IMR-90 (cell line): ENCODE measurements around the gene PBOV1. TPM values are rescaled to one million over a fixed set of nuclear protein-coding genes. Genes with fewer than 3 reads are reported as not detected.

ENCODE experiments used
- ATAC-seq: fragments of 200-7000 bp; cut with Tn5 transposase; 2 replicates; pipeline ENCODE4 v1.9.1; 2020; ENCODE audit warnings: low read depth, mild to moderate bottlenecking, moderate library complexity
- BruUV-seq: library from RNA; stranded (reverse); fragments of 400-500 nt; replicated peaks from 2 replicates; lab custom pipeline; 2021; lab: Mats Ljungman, UMichigan
- CTCF ChIA-PET: fragments of 300-600 bp; formaldehyde crosslinking; extraction: SDS; loops from one replicate; lab custom pipeline; 2021; ENCODE audit warnings: antibody characterized with exemption; lab: Yijun Ruan, JAX
- POLR2A ChIA-PET: fragments of 300-600 bp; sonication (Branson Sonifier 250); formaldehyde crosslinking; loops from one replicate; lab custom pipeline; 2022; ENCODE audit warnings: antibody characterized with exemption; ENCODE audit not compliant: unreplicated experiment; lab: Charles Lee
- DNase-seq: peaks from one replicate; pipeline ENCODE4 v3.0.0; 2013
- H2AFZ ChIP-seq: replicated peaks from 2 replicates; pipeline ENCODE3; 2013; ENCODE audit warnings: low read length, mild to moderate bottlenecking; ENCODE audit not compliant: poor library complexity
- H2AK5ac ChIP-seq: 2 replicates; pipeline ENCODE4 v1.6.1; 2013; ENCODE audit warnings: low read depth, low read length, inconsistent platforms
- H2AK9ac ChIP-seq: replicated peaks from 2 replicates; pipeline ENCODE3; 2013; ENCODE audit warnings: mild to moderate bottlenecking, low read depth, low read length, moderate library complexity; ENCODE audit not compliant: poor library complexity
- H2BK120ac ChIP-seq: 2 replicates; pipeline ENCODE4 v1.6.1; 2013; ENCODE audit warnings: low read depth, low read length, inconsistent platforms
- H2BK15ac ChIP-seq: 3 replicates; pipeline ENCODE4 v1.6.1; 2013; ENCODE audit warnings: low read depth, low read length, inconsistent platforms
- H2BK20ac ChIP-seq: 2 replicates; pipeline ENCODE4 v1.6.1; 2013; ENCODE audit warnings: low read depth, mild to moderate bottlenecking, inconsistent platforms, low read length, moderate library complexity
- H2BK5ac ChIP-seq: 2 replicates; pipeline ENCODE4 v1.6.1; 2013; ENCODE audit warnings: mild to moderate bottlenecking, low read depth, low read length, inconsistent platforms; ENCODE audit not compliant: poor library complexity, severe bottlenecking
- H3K14ac ChIP-seq: replicated peaks from 2 replicates; pipeline ENCODE4 v1.6.1; 2013; ENCODE audit warnings: low read depth, low read length, inconsistent platforms
- H3K18ac ChIP-seq: 2 replicates; pipeline ENCODE4 v1.6.1; 2013; ENCODE audit warnings: low read depth, low read length, control low read depth
- H3K23ac ChIP-seq: 2 replicates; pipeline ENCODE4 v1.6.1; 2013; ENCODE audit warnings: low read depth, low read length, inconsistent platforms
- H3K27ac ChIP-seq: 2 replicates; pipeline ENCODE4 v1.5.1; 2013; ENCODE audit warnings: mild to moderate bottlenecking, control low read depth, low read length; ENCODE audit not compliant: insufficient read depth
- H3K27me3 ChIP-seq: 2 replicates; pipeline ENCODE4 v1.6.1; 2013; ENCODE audit warnings: low read length; ENCODE audit not compliant: control insufficient read depth, insufficient read depth
- H3K36me3 ChIP-seq: 2 replicates; pipeline ENCODE4 v1.6.1; 2013; ENCODE audit warnings: low read length, mixed read lengths; ENCODE audit not compliant: control insufficient read depth, insufficient read depth
- H3K4ac ChIP-seq: 2 replicates; pipeline ENCODE4 v1.6.1; 2013; ENCODE audit warnings: low read depth, low read length, inconsistent platforms
- H3K4me1 ChIP-seq: 2 replicates; pipeline ENCODE4 v1.6.1; 2013; ENCODE audit warnings: low read length, mixed read lengths; ENCODE audit not compliant: control insufficient read depth, insufficient read depth
- H3K4me2 ChIP-seq: 2 replicates; pipeline ENCODE4 v1.6.1; 2013; ENCODE audit warnings: low read depth, mild to moderate bottlenecking, control low read depth, low read length, moderate library complexity
- H3K4me3 ChIP-seq: 2 replicates; pipeline ENCODE4 v1.5.1; 2013; ENCODE audit warnings: low read depth, mild to moderate bottlenecking, control low read depth, low read length, moderate library complexity; ENCODE audit not compliant: insufficient read depth
- H3K56ac ChIP-seq: 2 replicates; pipeline ENCODE4 v1.6.1; 2013; ENCODE audit warnings: low read length, inconsistent platforms; ENCODE audit not compliant: insufficient read depth; ENCODE audit errors: extremely low read depth
- H3K79me1 ChIP-seq, 2 experiments: 2 replicates each; pipeline ENCODE4 v1.6.1; 2013; ENCODE audit warnings: low read length in 2 of 2, inconsistent platforms in 1 of 2, low read depth in 1 of 2
- H3K9ac ChIP-seq: 2 replicates; pipeline ENCODE4 v1.6.1; 2013; ENCODE audit warnings: low read depth, low read length, control low read depth
- H3K9me1 ChIP-seq: 2 replicates; pipeline ENCODE4 v1.6.1; 2013; ENCODE audit warnings: low read length, inconsistent platforms; ENCODE audit not compliant: insufficient read depth
- H3K9me3 ChIP-seq: 2 replicates; pipeline ENCODE4 v1.6.1; 2013; ENCODE audit warnings: low read length; ENCODE audit not compliant: control insufficient read depth, insufficient read depth
- H4K20me1 ChIP-seq: 2 replicates; pipeline ENCODE4 v1.6.1; 2013; ENCODE audit warnings: low read length, inconsistent platforms; ENCODE audit not compliant: insufficient read depth
- H4K5ac ChIP-seq: 2 replicates; pipeline ENCODE4 v1.6.1; 2013; ENCODE audit warnings: mild to moderate bottlenecking, low read depth, low read length, control low read depth
- H4K8ac ChIP-seq, 2 experiments: 2 replicates each; pipeline ENCODE4 v1.6.1; 2013; ENCODE audit warnings: low read depth in 2 of 2, low read length in 2 of 2, control low read depth in 1 of 2, inconsistent platforms in 1 of 2
- H4K91ac ChIP-seq: 2 replicates; pipeline ENCODE4 v1.6.1; 2013; ENCODE audit warnings: low read depth, low read length, inconsistent platforms; ENCODE audit not compliant: insufficient read depth
- BHLHE40 ChIP-seq: fragments of 150-350 bp; IDR thresholded peaks from 2 replicates; pipeline ENCODE4 v1.6.1; 2016; ENCODE audit warnings: mild to moderate bottlenecking, low read depth, low read length
- CEBPB ChIP-seq: IDR thresholded peaks from 2 replicates; pipeline ENCODE4 v1.6.1; 2012; ENCODE audit warnings: low read depth, low read length, improper control_type of control experiment
- CHD1 ChIP-seq: IDR thresholded peaks from 2 replicates; pipeline ENCODE4 v1.6.1; 2012; ENCODE audit warnings: low read depth, low read length, improper control_type of control experiment
- CTCF ChIP-seq: conservative IDR thresholded peaks from 2 replicates; pipeline ENCODE4 v1.5.1; 2012; ENCODE audit warnings: mild to moderate bottlenecking, low read depth, low read length, improper control_type of control experiment
- ELK1 ChIP-seq: fragments of 150-350 bp; IDR thresholded peaks from 2 replicates; pipeline ENCODE4 v1.6.1; 2016; ENCODE audit warnings: low read depth, mild to moderate bottlenecking, low read length, moderate library complexity, borderline replicate concordance
- FOS ChIP-seq: fragments of 150-350 bp; IDR thresholded peaks from 2 replicates; pipeline ENCODE4 v1.6.1; 2016; ENCODE audit warnings: low read depth, low read length
- MAFK ChIP-seq: IDR thresholded peaks from 2 replicates; pipeline ENCODE4 v1.6.1; 2012; ENCODE audit warnings: low read depth, low read length, improper control_type of control experiment
- MAZ ChIP-seq: IDR thresholded peaks from 2 replicates; pipeline ENCODE4 v1.6.1; 2012; ENCODE audit warnings: low read depth, mild to moderate bottlenecking, low read length, improper control_type of control experiment, moderate library complexity, borderline replicate concordance
- MXI1 ChIP-seq: IDR thresholded peaks from 2 replicates; pipeline ENCODE4 v1.6.1; 2012; ENCODE audit warnings: low read depth, mild to moderate bottlenecking, low read length, moderate library complexity, borderline replicate concordance
- NFE2L2 ChIP-seq: fragments of 150-350 bp; IDR thresholded peaks from 2 replicates; pipeline ENCODE4 v1.6.1; 2016; ENCODE audit warnings: low read depth, mild to moderate bottlenecking, low read length
- POLR2A ChIP-seq: IDR thresholded peaks from 2 replicates; pipeline ENCODE4 v1.6.1; 2012; ENCODE audit warnings: mild to moderate bottlenecking, low read depth, low read length
- RAD21 ChIP-seq: IDR thresholded peaks from 2 replicates; pipeline ENCODE4 v1.6.1; 2012; ENCODE audit warnings: low read length, improper control_type of control experiment
- RCOR1 ChIP-seq: IDR thresholded peaks from 2 replicates; pipeline ENCODE4 v1.6.1; 2012; ENCODE audit warnings: mild to moderate bottlenecking, low read length, improper control_type of control experiment; ENCODE audit not compliant: insufficient replicate concordance
- RFX5 ChIP-seq: IDR thresholded peaks from 2 replicates; pipeline ENCODE4 v1.8.0; 2012; ENCODE audit warnings: low read depth, mild to moderate bottlenecking, low read length, moderate library complexity
- SMC3 ChIP-seq: fragments of 150-350 bp; IDR thresholded peaks from 2 replicates; pipeline ENCODE4 v1.6.1; 2016; ENCODE audit warnings: low read depth, mild to moderate bottlenecking, antibody characterized with exemption, low read length, moderate library complexity
- USF2 ChIP-seq: fragments of 150-350 bp; IDR thresholded peaks from 2 replicates; pipeline ENCODE4 v1.6.1; 2017; ENCODE audit warnings: mild to moderate bottlenecking, antibody characterized with exemption, low read length, low read depth
- WGBS, 2 experiments: methylation state at CpG; one replicate each; pipeline versions ENCODE4 v1.1.5 to v1.1.7; 2013; ENCODE audit warnings: missing lambda C conversion rate in 2 of 2; ENCODE audit not compliant: insufficient read length in 1 of 2; ENCODE audit errors: extremely low coverage in 2 of 2; 5-methylcytosine and 5-hydroxymethylcytosine counted together
- dilution Hi-C: fragments of 300-500 bp; cut with HindIII; formaldehyde crosslinking; loops from one replicate; pipeline ENCODE4 v1.14.3; 2018; ENCODE audit warnings: low sequenced_read_pairs; ENCODE audit not compliant: unreplicated experiment
- in situ Hi-C: fragments of 300-500 bp; cut with MboI; formaldehyde crosslinking; loops from 3 replicates; pipeline ENCODE4 v1.14.3; 2019; ENCODE audit warnings: low sequenced_read_pairs, inconsistent platforms, mixed read lengths
- intact Hi-C: fragments of 100-400 bp; cut with micrococcal nuclease; formaldehyde crosslinking; loops from 2 replicates; pipeline ENCODE4 v1.10.0; 2022
- polyA plus RNA-seq, 3 experiments: library from polyadenylated mRNA; depleted of rRNA; stranded (reverse); fragments of >200 nt; gene quantifications; 2 replicates each; pipeline ENCODE4 v1.2.3, GENCODE V29; 2012; ENCODE audit warnings: low replicate concordance in 1 of 3
- total RNA-seq: library from RNA; depleted of rRNA; stranded (reverse); fragments of >200 nt; gene quantifications from 2 replicates; pipeline ENCODE4 v1.2.3, GENCODE V29; 2012

PBOV1 gene
- total and polyA plus RNA-seq, 2 of the 4 experiments (the other 2 are of a cell fraction): not detected

- Histone ChIP-seq H3K27ac (no peak overlapping the region), H4K91ac (no peak overlapping the region), H3K9me1 (no peaks in the 10 kb centered on the region), H2BK5ac (no peak overlapping the region), H2AFZ (no peak overlapping the region), H3K4me2 (no peak overlapping the region), H2AK5ac (no peak overlapping the region), H3K36me3 (no peaks in the 10 kb centered on the region), H4K8ac (no peak overlapping the region), H3K4ac (no peak overlapping the region), H3K4me3 (no peak overlapping the region), H3K4me1 (no peaks in the 10 kb centered on the region), H3K9me3 (no peaks in the 10 kb centered on the region), H3K27me3 (peaks cover 2% of the 10 kb centered on the region), H2BK15ac (no peak overlapping the region), H3K79me1 (no peaks in the 10 kb centered on the region), H3K14ac (no peak overlapping the region), H3K23ac (no peak overlapping the region), H2BK20ac (no peak overlapping the region), H3K9ac (no peak overlapping the region), H4K5ac (no peak overlapping the region), H4K20me1 (no peaks in the 10 kb centered on the region), H2AK9ac (no peak overlapping the region), H3K56ac (no peak overlapping the region), H2BK120ac (no peak overlapping the region), H3K18ac (no peak overlapping the region)
- DNase-seq (no peak), ATAC-seq (no peak)
- POLR2A ChIA-PET: interaction anchor here (0.6 kb wide), 1 partner anchor 10 kb away, joined by 3 read pairs; no protein-coding TSS in a partner anchor
- no TSS peak for BruUV-seq
- TF ChIP-seq ELK1 (no peak), FOS (no peak), USF2 (no peak), RCOR1 (no peak), CHD1 (no peak), POLR2A (no peak), MAZ (no peak), NFE2L2 (no peak), MAFK (no peak), SMC3 (no peak), RFX5 (no peak), BHLHE40 (no peak), CEBPB (no peak), MXI1 (no peak), RAD21 (no peak), CTCF (no peak)
- dilution Hi-C loops (no loop called here), intact Hi-C loops (no loop called here), in situ Hi-C loops (no loop called here)
- CTCF ChIA-PET: no interaction called here
- WGBS, 2 experiments: no CpG with 5 or more reads among the region's 7 CpGs
Measured at GRCh38 chr6:138197570-138197969, 20.7 kb downstream of the PBOV1 start.
